GM21447 (cell line): Measurements from ENCODE around the gene C11orf16.
"Not testable (repeated sequence)": the region's sequence is repeated elsewhere in the genome, so short reads cannot be mapped to it uniquely, and the experiment has no call there.

ENCODE experiments used
- ATAC-seq: cut with Tn5 transposase; IDR thresholded peaks from one replicate; pipeline ENCODE4 v1.9.1; 2021; ENCODE audit not compliant: unreplicated experiment

C11orf16 gene, protein sequence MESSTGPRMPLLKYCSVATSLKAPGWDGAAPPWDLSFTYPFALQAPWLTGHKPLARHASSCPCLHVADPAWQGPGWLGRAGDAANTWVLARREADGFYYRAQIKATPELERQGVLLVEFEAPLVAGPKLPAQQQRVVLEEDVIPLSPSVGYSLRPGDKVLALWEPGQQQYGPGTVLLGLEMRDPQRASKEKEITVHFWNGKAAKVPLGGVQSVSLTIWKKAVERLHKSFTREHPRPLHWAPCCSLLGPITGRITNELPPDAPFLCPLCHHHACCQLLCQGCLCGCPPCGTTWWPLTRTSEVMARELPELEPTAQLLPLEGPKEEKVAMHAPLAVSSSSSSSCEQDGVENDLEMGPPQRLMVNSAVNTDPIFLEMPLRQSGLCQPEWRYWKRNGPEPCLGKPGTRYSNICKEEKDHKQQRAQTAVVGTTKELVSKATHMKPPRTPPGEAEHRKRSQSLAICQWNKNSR

DNA sequence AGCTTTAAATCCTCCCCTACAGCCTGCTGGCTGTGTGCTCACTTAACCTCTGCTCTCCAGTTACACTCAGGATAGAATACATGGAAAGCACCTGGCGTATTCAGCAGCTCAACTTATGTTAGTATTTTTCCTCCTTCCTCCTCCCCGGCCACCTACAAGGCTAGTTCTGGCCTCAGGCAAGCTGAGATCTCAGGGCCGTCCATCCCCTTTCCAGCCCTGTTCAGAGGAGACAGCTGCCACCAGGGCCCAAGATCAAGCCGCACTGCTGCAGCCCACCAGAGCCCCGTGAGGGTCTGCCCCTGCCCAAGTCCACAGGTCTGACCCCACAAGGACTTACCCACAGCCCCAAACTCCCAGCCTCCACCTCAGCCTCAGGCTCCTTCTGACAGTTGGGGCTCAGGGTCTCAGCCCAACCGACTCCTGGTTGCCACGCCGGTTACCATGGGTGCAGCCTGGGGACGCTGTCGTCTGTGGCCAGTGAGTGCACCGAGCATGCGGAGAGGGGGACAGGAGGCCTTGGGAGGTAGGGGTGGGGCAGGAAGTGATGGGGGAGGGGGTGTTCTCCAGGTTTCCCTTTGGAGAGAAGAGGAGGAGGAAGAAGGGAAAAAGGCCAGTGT, at the start of gene C11orf16:
Gene C11orf16, minus strand, starts transcription at position 384 of the 617 bp plus-strand sequence. CDS start 639 bp downstream, outside the sequence.
- ATAC-seq, result no peak

DNA sequence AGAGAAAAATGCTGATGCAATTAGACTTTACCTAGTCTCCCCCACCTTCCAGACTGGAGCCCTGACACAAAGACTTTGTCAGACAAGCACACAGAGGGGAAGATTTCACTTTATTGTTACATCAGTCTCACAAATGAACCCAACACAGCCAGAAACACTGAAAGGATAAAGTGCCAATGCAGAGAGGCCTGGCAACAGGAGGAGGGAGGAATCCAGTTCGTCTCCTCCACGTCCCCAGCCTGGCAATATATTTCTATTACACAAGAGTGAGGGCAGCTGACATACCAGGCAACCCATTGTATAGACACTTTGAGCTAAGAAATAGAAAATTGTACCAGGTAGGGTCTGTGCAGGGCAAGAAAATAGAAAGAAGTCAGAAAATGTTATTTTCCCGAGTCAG, 47.7 kb upstream of the C11orf16 start:
- no peak for ATAC-seq

DNA sequence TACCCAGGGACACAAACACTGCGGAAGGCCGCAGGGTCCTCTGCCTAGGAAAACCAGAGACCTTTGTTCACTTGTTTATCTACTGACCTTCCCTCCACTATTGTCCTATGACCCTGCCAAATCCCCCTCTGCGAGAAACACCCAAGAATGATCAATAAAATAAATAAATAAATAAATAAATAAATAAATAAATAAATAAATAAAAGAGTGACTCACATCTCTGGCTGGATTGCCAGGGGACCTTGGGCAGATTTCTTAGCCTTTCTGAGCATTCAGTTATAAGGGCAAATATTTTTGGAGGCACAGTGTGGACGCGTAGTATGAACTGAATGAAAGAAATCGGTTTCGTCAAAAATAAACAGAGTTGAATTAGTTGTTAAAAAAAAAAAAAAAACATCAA, 46.6 kb upstream of the C11orf16 start:
- ATAC-seq, result not testable (repeated sequence)

DNA sequence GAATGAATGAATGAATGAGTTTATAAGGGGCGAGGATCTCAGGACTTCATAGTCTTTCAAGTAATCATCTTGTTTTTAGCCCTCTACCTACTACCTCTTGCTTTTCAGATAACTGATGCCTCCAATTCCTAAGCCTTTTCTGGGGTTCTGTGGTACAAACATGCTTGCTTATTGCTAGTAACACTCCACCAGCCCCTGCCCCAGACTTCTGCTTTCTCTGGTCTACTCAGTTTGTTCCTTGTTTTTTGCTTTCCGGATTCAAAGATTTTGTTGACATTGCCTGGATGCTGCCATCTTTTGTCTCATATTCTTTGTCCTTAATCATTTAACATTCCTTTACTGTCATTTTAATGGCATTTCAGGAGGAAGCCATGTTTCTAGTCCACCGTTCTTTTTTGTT, 40.4 kb upstream of the C11orf16 start:
- no peak for ATAC-seq

GRCh38 chr11:8971924-8972316, 39.2 kb upstream of the C11orf16 start:
- ATAC-seq, result no peak

DNA sequence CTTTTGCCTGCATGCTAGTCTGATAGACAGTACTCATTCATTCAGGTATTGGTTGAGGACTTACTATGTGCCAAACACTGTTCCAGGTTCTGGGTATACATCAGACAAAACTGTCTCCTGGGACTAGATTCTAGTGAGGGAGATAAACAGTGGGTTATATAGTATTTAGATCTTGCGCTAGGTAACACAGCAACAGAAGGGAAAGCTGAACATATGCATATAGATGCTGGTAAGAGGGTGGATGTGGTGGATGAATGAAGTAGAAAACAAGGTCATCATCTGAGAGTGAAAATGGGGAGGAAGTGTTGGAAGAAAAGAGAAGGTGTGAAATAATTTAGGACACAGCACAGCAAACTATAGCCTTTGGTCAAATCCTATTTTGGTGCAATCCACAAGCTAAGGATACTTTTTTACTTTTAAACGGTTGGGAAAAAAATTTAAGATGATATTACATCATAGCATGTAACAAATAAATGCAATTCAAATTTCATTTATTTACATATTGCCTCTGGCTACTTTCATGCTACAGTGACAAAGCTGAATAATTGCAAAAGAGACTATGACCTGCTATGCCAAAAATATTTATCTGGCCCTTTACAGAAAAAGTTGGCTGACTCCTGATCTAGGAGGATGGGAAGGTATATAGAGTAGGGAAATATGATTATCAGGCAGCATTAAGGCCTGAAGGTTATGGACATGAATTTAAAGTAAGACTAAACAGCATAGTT, 38.6 kb upstream of the C11orf16 start:
- ATAC-seq, result no peak

DNA sequence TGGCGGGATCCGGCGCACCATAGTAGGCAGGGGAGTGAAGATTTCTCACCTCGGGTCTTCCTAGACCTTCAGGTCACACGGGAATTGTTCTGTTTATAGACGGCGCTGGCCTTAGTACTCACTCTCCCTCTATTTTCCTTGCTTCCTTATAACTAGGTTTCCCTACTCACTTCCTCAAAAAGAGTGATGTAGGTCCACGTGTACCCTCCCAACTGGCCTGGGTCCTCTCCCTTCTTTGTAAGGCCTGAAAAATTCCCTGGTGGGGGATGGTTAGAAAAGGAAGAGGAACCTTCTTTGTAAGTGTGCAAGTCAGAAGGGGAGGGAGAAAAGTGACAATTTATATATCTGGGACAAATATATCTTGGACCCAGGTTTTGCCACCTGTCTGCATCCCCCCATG, 34.4 kb upstream of the C11orf16 start:
- ATAC-seq, result no peak

DNA sequence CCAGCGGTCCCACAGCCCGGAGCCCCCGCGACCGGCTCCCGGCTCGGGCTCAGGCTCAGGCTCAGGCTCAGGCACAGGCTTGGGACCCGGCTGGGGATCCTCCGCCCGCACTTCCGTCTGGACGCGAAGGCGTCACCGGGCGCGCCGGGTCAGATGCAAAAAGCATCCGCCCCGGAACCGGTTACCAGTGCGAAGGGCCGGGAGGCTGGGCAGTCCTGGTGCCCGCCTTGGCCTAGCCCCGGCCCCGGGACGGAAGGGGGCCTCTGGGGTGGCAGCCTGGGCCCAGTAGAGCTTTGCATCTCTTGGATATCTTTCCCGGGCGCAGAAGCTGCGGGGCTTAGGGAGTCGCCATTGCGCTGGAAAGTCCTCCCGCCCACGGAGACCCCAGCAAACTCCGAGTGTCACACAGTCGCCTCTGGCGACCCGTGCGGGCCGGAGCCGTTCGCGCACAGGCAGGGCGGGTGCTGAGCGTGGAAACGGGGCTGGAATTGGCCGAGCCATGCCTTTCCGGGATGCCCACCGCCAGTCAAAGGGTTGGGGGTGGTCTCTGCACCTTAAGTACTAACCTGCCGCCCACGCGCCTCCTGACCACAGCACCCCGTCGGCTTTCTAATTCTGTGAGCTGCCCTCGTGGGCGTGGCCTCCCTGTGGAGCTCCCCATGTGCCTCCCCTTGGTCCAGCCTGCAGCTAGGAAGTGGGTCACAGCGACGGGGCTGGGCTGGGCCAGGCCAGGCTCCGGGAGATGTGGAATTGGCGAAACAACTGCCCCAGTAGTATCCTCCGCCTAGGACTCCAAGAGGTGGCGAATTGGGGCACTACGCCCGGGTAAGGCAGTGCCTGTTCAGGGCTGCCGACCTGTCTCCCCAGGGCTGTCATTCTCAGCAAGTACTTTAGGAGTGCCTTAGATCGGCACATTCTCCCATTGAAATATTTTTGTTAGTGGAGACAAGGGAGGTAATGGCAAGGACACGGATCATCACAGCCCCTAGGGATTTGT, 31.9 kb upstream of the C11orf16 start, which contains the start of gene TMEM9B:
Gene TMEM9B, minus strand, starts transcription at position 119 of the 997 bp plus-strand sequence. CDS start 129 bp downstream, outside the sequence.
- peak; percentile 75 for ATAC-seq

DNA sequence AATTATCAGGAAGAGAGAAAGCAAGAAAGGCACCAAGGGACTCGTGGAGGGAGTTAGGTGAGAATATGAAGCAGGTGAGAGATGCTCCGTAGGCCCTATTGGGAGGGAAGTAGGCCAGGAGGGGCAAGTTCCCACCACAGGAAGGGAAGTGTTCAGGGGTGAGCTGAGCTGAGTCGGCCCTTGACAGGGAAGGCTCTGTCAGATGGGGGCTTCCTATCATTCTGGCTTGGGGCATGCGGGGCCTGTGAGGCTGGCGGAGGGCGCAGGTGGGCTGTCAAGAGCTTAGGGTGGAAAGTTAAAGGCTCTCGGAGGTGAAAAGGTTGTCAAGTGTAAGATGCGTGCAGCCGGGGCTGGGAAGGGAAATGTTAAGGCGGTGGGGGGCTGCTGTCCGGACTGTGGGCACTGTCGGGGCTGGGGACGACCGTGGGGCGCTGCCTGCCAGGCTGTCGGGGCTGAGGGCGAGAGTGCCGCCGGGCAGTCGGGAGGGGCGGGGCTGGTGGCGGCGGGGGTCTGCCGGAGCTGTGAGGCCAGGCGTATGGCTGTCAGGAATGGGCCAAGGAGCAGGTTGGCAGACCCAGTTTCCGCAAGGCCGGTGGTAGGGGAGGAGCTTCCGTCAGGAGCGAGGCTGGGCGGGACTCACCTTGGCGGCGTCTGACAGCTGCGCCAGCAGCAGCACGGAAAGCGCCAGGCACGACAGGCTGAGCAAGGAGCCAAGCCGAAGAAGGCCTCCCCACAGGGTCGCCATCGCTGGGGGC, 31.0 kb upstream of the C11orf16 start:
- ATAC-seq, result peak; percentile 63

GRCh38 chr11:8962841-8963240, 30.1 kb upstream of the C11orf16 start:
- no peak for ATAC-seq

- ATAC-seq, result no peak
These were observed 28.7 kb upstream of the C11orf16 start for GRCh38 chr11:8961401-8961800.

DNA sequence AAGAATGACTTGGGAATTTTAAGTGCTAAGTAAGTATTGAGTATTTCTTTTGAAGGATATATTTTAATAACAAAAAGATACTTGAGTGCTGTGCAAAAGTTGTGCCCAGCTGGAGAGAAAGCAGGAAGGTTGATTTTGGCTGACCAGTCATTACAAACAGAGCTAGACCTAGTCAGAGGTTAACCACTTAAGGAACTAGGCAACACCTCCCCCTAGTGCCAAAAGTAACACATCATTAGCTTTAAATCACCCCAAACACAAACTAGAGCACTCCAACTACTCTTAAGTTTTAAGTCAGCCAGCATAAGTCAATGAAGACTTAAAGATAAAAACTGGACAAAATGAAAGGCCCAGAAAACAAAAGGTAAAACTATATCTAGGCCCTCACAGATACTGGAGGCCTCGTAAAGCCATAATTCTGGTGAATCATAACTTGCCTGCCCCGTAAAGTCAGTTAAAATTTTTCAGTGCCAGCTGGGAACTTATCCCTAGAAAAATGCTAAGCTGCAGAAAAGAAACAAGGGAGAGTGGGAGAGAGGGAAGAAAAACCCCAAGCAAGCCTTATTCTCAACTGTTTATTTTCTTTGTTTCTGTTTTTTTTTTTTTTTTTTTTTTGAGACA, 26.9 kb upstream of the C11orf16 start:
- ATAC-seq, result peak; percentile 41

DNA sequence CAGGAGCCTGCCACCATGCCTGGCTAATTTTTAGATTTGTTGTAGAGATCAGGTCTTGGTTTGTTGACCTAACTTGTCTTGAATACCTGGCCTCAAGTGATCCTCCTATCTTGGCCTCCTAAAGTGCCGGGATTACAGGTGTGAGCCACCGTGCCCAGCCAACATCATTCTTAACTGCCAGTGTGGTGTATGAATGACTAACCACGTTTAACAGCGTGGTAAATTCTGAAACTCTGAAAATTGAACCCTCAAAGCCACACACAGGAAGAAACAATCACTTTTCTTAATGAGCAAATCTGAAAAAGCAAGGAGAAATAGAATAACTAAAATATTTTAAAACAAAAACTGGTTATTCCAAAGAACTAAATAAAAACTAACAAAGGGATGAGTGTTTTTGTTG, 24.1 kb upstream of the C11orf16 start:
- ATAC-seq, result no peak

GRCh38 chr11:8948886-8949285, 16.1 kb upstream of the C11orf16 start:
- no peak for ATAC-seq

DNA sequence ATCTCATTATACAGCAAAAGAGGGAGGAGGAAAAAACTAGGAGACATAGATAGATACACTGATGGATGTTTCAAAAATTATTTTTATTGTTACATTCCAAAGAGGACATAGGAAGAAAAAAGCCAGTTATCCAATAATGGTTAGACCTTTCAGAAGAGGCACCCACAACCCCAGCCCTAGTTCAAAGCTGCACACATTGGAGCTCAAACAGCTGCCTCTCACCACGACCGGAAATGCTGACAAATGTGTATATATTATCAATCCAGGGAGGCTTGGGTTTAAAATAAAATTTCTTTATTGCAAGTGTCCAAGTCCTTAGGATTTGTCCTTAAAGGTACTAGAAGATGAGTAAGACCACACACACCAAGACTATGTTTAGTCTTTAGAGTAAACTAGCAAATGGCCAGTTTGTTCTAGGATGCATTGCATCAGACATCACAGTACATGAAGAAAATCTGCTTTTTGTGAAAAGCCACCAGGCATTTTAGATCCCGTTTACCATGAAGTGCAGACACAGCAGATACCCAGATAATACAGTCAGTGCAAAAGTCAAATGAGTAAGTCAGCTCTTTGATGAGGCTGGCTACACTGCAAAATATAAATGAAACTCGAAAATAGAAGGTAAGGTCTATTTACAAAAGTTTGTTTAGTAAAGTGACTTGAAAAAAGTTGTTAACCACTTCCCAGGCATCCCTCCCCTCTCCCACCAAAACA, 14.6 kb upstream of the C11orf16 start:
- ATAC-seq, result no peak

DNA sequence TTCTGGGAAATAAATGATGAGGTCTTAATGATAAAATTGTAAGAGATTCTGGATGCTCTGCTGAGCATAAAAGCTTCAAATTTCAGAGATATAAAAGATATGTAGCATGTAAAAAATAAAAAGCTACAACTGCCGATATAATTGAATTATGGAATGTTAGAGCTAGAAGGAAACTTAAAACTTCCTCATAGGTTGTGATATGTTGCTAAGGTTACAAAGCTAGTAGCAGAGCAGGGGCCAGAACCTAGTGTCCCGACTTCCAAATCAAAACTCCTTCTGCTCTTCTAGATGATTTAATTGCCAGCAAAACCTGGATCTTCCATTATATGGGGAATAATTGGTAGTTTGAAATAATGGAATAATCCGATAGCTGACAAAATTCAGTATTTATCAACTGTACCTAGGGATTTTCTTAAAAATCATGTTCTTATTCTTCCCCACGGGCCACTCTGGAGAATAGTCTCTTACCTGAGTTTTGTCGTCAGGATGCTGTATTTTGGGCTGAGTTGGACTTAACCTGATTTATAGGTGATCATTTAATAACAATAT, 9.8 kb upstream of the C11orf16 start, which contains the start of gene ASCL3:
Gene ASCL3, minus strand, starts transcription at position 499 of the 549 bp plus-strand sequence. CDS start 4,855 bp downstream, outside the sequence.
- no peak for ATAC-seq

- no peak for ATAC-seq
These were observed 8.8 kb upstream of the C11orf16 start for GRCh38 chr11:8941341-8942103.
